PC-9 (cell line): Measurements from ENCODE around the gene OR8S1. TPM values are rescaled to one million over a fixed set of nuclear protein-coding genes. Genes with fewer than 3 reads are reported as not detected.

Experiments
- BruUV-seq: library from RNA; stranded (reverse); fragments of 400-500 nt; replicated peaks from 2 replicates; lab custom pipeline; 2021; lab: Mats Ljungman, UMichigan
- CTCF ChIA-PET: fragments of 300-600 bp; sonication (Branson Sonifier 250); formaldehyde crosslinking; loops from one replicate; lab custom pipeline; 2022; ENCODE audit warnings: antibody characterized with exemption; lab: Charles Lee
- POLR2A ChIA-PET: fragments of 300-600 bp; sonication (Branson Sonifier 250); formaldehyde crosslinking; loops from one replicate; lab custom pipeline; 2022; ENCODE audit warnings: antibody characterized with exemption; ENCODE audit not compliant: unreplicated experiment; lab: Charles Lee
- DNase-seq, 2 experiments: peaks; one replicate each; pipeline versions ENCODE4 v3.0.0 to v3.0.0-alpha.2; 2015 to 2022; ENCODE audit warnings: mixed read lengths in 1 of 2
- H2AFZ ChIP-seq: fragments of 200-600 bp; sonication (generic); 2 replicates; pipeline ENCODE4 v1.8.1; 2017; ENCODE audit warnings: antibody characterized with exemption
- H3F3A ChIP-seq: fragments of 200-600 bp; sonication (generic); 2 replicates; pipeline ENCODE4 v1.8.1; 2017; ENCODE audit warnings: antibody characterized with exemption, mild to moderate bottlenecking, low read depth; ENCODE audit not compliant: insufficient read depth
- H3K27ac ChIP-seq: fragments of 200-600 bp; sonication (generic); 2 replicates; pipeline ENCODE4 v1.6.1; 2016; ENCODE audit warnings: mixed run types
- H3K27me3 ChIP-seq: fragments of 200-600 bp; sonication (generic); 2 replicates; pipeline ENCODE4 v1.6.1; 2016; ENCODE audit warnings: low read depth, mixed run types; ENCODE audit not compliant: insufficient read depth
- H3K36me3 ChIP-seq: fragments of 200-600 bp; sonication (generic); 2 replicates; pipeline ENCODE4 v1.6.1; 2016; ENCODE audit warnings: low read depth, mixed run types
- H3K4me1 ChIP-seq: fragments of 200-600 bp; sonication (generic); replicated peaks from 2 replicates; pipeline ENCODE4 v1.6.1; 2016; ENCODE audit warnings: mixed run types; ENCODE audit not compliant: insufficient read depth
- H3K4me2 ChIP-seq: fragments of 200-600 bp; sonication (generic); 2 replicates; pipeline ENCODE4 v1.6.1; 2017; ENCODE audit warnings: mixed run types
- H3K4me3 ChIP-seq: fragments of 200-600 bp; sonication (generic); 2 replicates; pipeline ENCODE4 v1.6.1; 2016; ENCODE audit warnings: mixed run types
- H3K79me2 ChIP-seq: fragments of 200-600 bp; sonication (generic); 2 replicates; pipeline ENCODE4 v1.6.1; 2017; ENCODE audit warnings: low read depth, mixed run types
- H3K9me2 ChIP-seq: fragments of 200-600 bp; sonication (generic); 2 replicates; pipeline ENCODE4 v1.8.1; 2017; ENCODE audit warnings: mild to moderate bottlenecking; ENCODE audit not compliant: insufficient read depth
- H3K9me3 ChIP-seq: fragments of 200-600 bp; sonication (generic); 2 replicates; pipeline ENCODE4 v1.8.1; 2016; ENCODE audit warnings: low read depth; ENCODE audit not compliant: insufficient read depth
- H4K20me1 ChIP-seq: fragments of 200-600 bp; sonication (generic); 2 replicates; pipeline ENCODE4 v1.8.1; 2017; ENCODE audit not compliant: insufficient read depth
- EZH2 ChIP-seq: fragments of 200-600 bp; sonication (generic); IDR thresholded peaks from 2 replicates; pipeline ENCODE4 v1.8.0; 2017; ENCODE audit warnings: antibody characterized with exemption, low read depth
- intact Hi-C: fragments of 100-400 bp; cut with micrococcal nuclease; formaldehyde crosslinking; loops from one replicate; pipeline ENCODE4 v1.10.0; 2022; ENCODE audit not compliant: unreplicated experiment
- total RNA-seq: library from RNA; stranded (reverse); gene quantifications from 2 replicates; pipeline ENCODE4 v1.2.3, GENCODE V29; 2021
- TF ChIP-seq, protein P1 (sequence below): fragments of 200-600 bp; sonication (generic); conservative IDR thresholded peaks from 2 replicates; pipeline ENCODE4 v1.6.1; 2017; ENCODE audit warnings: mixed run types, antibody characterized with exemption, mild to moderate bottlenecking, moderate library complexity

Gene OR8S1
- total RNA-seq, 1 experiment from 2014 or later, result not detected

DNA sequence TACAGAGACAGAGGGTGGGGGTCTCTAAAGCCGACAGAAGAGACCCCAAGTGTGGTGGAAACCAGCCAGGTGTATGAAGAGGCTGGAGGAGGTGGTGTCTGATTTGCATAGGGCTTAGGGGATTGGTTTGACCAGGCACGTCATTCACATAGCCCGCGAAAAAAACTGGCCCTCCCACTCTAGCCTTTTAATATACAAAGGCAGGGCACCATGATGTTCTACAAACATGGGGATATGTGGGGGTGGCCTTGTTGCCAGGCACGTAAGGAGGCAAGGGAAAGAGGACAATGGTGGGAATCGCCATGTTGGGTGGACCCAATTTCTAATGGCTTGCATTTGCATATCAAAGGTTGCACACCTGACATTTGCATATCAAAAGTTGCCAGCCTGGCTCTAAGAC lies 31.2 kb downstream of the OR8S1 start:
- Histone ChIP-seq H2AFZ (no peak overlapping the region), H3K4me3 (no peak overlapping the region), H3K4me1 (no peaks in the 10 kb centered on the region), H3K9me3 (no peaks in the 10 kb centered on the region), H3K27me3 (peaks cover 14% of the 10 kb centered on the region), H3K36me3 (no peaks in the 10 kb centered on the region), H3K9me2 (no peaks in the 10 kb centered on the region), H3F3A (no peaks in the 10 kb centered on the region), H3K4me2 (no peak overlapping the region), H4K20me1 (no peaks in the 10 kb centered on the region), H3K79me2 (no peaks in the 10 kb centered on the region), H3K27ac (no peak overlapping the region)
- ChIA-PET POLR2A (no interaction called here), CTCF (no interaction called here)
- intact Hi-C loops, result no loop called here
- no peak for DNase-seq
- TF ChIP-seq EZH2, result no peak
- TF ChIP-seq, protein P1, sequence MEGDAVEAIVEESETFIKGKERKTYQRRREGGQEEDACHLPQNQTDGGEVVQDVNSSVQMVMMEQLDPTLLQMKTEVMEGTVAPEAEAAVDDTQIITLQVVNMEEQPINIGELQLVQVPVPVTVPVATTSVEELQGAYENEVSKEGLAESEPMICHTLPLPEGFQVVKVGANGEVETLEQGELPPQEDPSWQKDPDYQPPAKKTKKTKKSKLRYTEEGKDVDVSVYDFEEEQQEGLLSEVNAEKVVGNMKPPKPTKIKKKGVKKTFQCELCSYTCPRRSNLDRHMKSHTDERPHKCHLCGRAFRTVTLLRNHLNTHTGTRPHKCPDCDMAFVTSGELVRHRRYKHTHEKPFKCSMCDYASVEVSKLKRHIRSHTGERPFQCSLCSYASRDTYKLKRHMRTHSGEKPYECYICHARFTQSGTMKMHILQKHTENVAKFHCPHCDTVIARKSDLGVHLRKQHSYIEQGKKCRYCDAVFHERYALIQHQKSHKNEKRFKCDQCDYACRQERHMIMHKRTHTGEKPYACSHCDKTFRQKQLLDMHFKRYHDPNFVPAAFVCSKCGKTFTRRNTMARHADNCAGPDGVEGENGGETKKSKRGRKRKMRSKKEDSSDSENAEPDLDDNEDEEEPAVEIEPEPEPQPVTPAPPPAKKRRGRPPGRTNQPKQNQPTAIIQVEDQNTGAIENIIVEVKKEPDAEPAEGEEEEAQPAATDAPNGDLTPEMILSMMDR, result no peak
- no TSS peak for BruUV-seq

DNA sequence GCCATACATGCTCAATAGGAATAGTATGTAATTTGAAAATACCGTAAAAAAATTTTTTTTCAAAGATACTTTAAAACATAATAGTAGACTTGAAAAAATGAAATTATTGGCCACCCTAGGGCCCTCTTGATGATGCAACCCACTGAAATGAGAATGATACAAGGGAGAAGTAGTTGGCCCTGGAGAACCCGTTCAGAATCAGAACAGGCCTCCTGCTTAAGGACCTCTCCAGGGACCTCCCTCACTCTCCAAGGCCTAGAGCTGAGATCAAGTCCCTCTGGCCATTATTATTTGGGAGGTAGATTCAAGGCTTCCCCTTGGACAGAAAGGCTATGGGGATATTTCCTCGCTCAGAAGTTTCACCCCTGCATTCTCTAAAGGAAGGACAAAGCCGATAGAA lies 32.5 kb downstream of the OR8S1 start:
- Histone ChIP-seq H3K27ac (no peak overlapping the region), H3K4me3 (no peak overlapping the region), H3K9me2 (no peaks in the 10 kb centered on the region), H3K4me2 (no peak overlapping the region), H4K20me1 (no peaks in the 10 kb centered on the region), H3F3A (no peaks in the 10 kb centered on the region), H3K36me3 (no peaks in the 10 kb centered on the region), H3K4me1 (no peaks in the 10 kb centered on the region), H3K79me2 (no peaks in the 10 kb centered on the region), H2AFZ (no peak overlapping the region), H3K27me3 (peaks cover 18% of the 10 kb centered on the region), H3K9me3 (no peaks in the 10 kb centered on the region)
- no TSS peak for BruUV-seq
- no peak for TF ChIP-seq EZH2
- TF ChIP-seq, protein P1, result no peak
- DNase-seq, result no peak
- intact Hi-C loops, result no loop called here
- ChIA-PET POLR2A (no interaction called here), CTCF (no interaction called here)

DNA sequence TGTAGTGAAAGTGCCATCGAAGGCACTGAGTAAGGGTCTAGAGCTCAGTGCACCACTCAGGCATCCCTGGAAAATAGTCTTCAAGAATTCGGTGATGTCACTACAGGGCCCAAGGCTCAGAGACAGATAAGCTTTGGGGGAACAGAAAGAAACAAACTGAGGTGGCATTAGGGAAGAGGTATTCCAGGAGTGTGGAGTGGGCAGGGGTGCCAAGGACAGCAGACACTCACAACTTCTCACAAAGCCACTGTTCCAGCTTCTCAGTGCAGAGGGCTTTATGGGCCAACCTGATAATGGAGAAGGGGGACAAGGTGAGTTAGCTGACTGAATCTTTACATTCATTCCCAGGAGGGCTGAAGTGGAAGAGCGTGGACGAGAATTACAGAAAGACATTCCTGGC lies 42.3 kb downstream of the OR8S1 start:
- Histone ChIP-seq H3K27me3 (peaks cover 87% of the 10 kb centered on the region), H3K4me2 (no peak overlapping the region), H3K9me2 (no peaks in the 10 kb centered on the region), H3K36me3 (no peaks in the 10 kb centered on the region), H3K9me3 (no peaks in the 10 kb centered on the region), H3K27ac (no peak overlapping the region), H2AFZ (no peak overlapping the region), H3K79me2 (no peaks in the 10 kb centered on the region), H4K20me1 (no peaks in the 10 kb centered on the region), H3F3A (no peaks in the 10 kb centered on the region), H3K4me3 (no peak overlapping the region), H3K4me1 (no peaks in the 10 kb centered on the region)
- ChIA-PET CTCF (interaction anchor here (0.6 kb wide), 1 partner anchor 13 kb away, joined by 3 read pairs; no protein-coding TSS in a partner anchor), POLR2A (no interaction called here)
- DNase-seq, result no peak
- no TSS peak for BruUV-seq
- no peak for TF ChIP-seq EZH2
- intact Hi-C loops, result no loop called here

DNA sequence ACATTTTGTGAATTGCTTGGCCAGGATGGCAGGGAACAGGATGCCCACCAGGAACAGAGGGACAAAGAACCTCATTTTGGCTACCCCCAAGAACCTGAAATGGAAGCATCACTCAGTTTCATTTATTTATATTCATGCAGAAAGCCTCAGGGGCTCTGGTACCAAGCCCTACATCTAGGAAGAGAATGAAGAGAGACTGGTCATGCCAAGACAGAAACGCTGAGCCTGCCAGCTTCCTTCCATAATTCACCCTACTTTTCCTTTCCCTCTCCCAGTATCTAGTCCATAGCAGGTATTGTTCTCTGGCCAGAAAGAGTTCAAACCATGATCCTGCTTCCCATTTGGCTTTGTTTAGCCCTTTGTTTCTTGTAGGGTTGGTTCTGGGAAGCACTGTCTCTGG lies 44.5 kb downstream of the OR8S1 start, which contains the start of gene LALBA:
Gene LALBA, minus strand, starts transcription at position 101 of the 400 bp plus-strand sequence. Its CDS starts 26 bp downstream, at position 75.
- no peaks in the 10 kb centered on the region for H3K9me3 ChIP-seq
- no peaks in the 10 kb centered on the region for H3K36me3 ChIP-seq
- no peaks in the 10 kb centered on the region for H3K4me1 ChIP-seq
- no peaks in the 10 kb centered on the region for H3F3A ChIP-seq
- DNase-seq, result no peak
- no peaks in the 10 kb centered on the region for H4K20me1 ChIP-seq
- no peak within 1 kb of the TSS for H2AFZ ChIP-seq
- no peak within 1 kb of the TSS for H3K27ac ChIP-seq
- H3K4me3 ChIP-seq, result no peak within 1 kb of the TSS
- ChIA-PET CTCF (no interaction called here), POLR2A (interaction anchor here (0.5 kb wide), 1 partner anchor 45 kb away, joined by 4 read pairs; no protein-coding TSS in a partner anchor)
- no peak within 1 kb of the TSS for H3K4me2 ChIP-seq
- peaks cover 72% of the 10 kb centered on the region for H3K27me3 ChIP-seq
- TF ChIP-seq, protein P1, result no peak
- TF ChIP-seq EZH2, result no peak
- no TSS peak for BruUV-seq
- no peaks in the 10 kb centered on the region for H3K79me2 ChIP-seq
- no peaks in the 10 kb centered on the region for H3K9me2 ChIP-seq
- intact Hi-C loops, result no loop called here
